GM18907 (cell line): ENCODE data around the gene GTPBP1.

Experiments used
- ATAC-seq: cut with Tn5 transposase; IDR thresholded peaks from one replicate; pipeline ENCODE4 v1.9.1; 2021; ENCODE audit warnings: mild to moderate bottlenecking, moderate library complexity; ENCODE audit not compliant: unreplicated experiment

GTPBP1 gene

GRCh38 chr22:38700789-38701628 is 4.7 kb upstream of the GTPBP1 start, which contains the start of gene JOSD1:
JOSD1 (minus strand) TSS chr22:38700943; CDS start chr22:38699987, 956 bp downstream.
- peak; percentile 42 for ATAC-seq

GRCh38 chr22:38704654-38705234 is 1.0 kb upstream of the GTPBP1 start:
- no peak for ATAC-seq

- peak; percentile 20 for ATAC-seq
These were observed 557 bp downstream of the GTPBP1 start for GRCh38 chr22:38706101-38706900.

GRCh38 chr22:38706901-38707195 is 1.1 kb downstream of the GTPBP1 start:
- no peak for ATAC-seq

GRCh38 chr22:38707346-38707745 is 1.6 kb downstream of the GTPBP1 start:
- no peak for ATAC-seq

- ATAC-seq: no peak
These were observed 2.2 kb downstream of the GTPBP1 start for GRCh38 chr22:38707984-38708383.

GRCh38 chr22:38709306-38709705 is 3.6 kb downstream of the GTPBP1 start:
- ATAC-seq: no peak

- ATAC-seq: no peak
These were observed 4.6 kb downstream of the GTPBP1 start for GRCh38 chr22:38710351-38710750.

GRCh38 chr22:38710866-38711265 is 5.1 kb downstream of the GTPBP1 start:
- ATAC-seq: no peak

- ATAC-seq: no peak
These were observed 6.9 kb downstream of the GTPBP1 start for GRCh38 chr22:38712486-38713207.

GRCh38 chr22:38713921-38714320 is 8.2 kb downstream of the GTPBP1 start:
- no peak for ATAC-seq

GRCh38 chr22:38715176-38715764 is 9.5 kb downstream of the GTPBP1 start:
- ATAC-seq: no peak

- no peak for ATAC-seq
These were observed 10.1 kb downstream of the GTPBP1 start for GRCh38 chr22:38715852-38716251.

- no peak for ATAC-seq
These were observed 10.5 kb downstream of the GTPBP1 start for GRCh38 chr22:38716271-38716670.

GRCh38 chr22:38716826-38717225 is 11.1 kb downstream of the GTPBP1 start:
- ATAC-seq: no peak

GRCh38 chr22:38717244-38717643 is 11.5 kb downstream of the GTPBP1 start:
- ATAC-seq: no peak

GRCh38 chr22:38718414-38718813 is 12.7 kb downstream of the GTPBP1 start:
- ATAC-seq: no peak

- no peak for ATAC-seq
These were observed 13.5 kb downstream of the GTPBP1 start for GRCh38 chr22:38719196-38719595.

GRCh38 chr22:38720350-38720749 is 14.6 kb downstream of the GTPBP1 start:
- ATAC-seq: no peak

- ATAC-seq: no peak
These were observed 15.8 kb downstream of the GTPBP1 start for GRCh38 chr22:38721551-38721950.

- no peak for ATAC-seq
These were observed 18.4 kb downstream of the GTPBP1 start for GRCh38 chr22:38724176-38724575.
